ENCODE measurements around the gene ELMO1.

GRCh38 chr7:36929791-36930190 lies 518.9 kb downstream of the ELMO1 start:
- TF ChIP-seq CTCF (IDR thresholded peaks at IDR 0.05) (no peak), POLR2A (IDR thresholded peaks at IDR 0.05) (no peak)

Data from body of pancreas (tissue), 4 donors.